Stimulated activated CD4-positive, alpha-beta T cell treated with anti-CD3 and anti-CD28 coated beads, Interleukin-12 subunit alpha, Interleukin-12 subunit beta, amount 100 ng/mL, for 48 hours (primary cell): Measurements from ENCODE around the gene BEST1.
"Not testable (repeated sequence)": the region's sequence is repeated elsewhere in the genome, so short reads cannot be mapped to it uniquely, and the experiment has no call there.

Experiments
- DNase-seq, 3 donors: peaks; one replicate each; pipeline ENCODE4 v3.0.0-alpha.2; 2020; ENCODE audit warnings: low read depth in 2 of 3, low spot score in 1 of 3

Gene BEST1

GRCh38 chr11:61947486-61948210, 2.5 kb upstream of the BEST1 start:
- DNase-seq, result peak; percentile 55 to 61 (median 60)

- DNase-seq, result no peak
Measured at GRCh38 chr11:61948505-61948904, 1.6 kb upstream of the BEST1 start.

GRCh38 chr11:61949169-61950034, 749 bp upstream of the BEST1 start:
- DNase-seq, result no peak

- no peak for DNase-seq
Measured at GRCh38 chr11:61951484-61952135, 1.5 kb downstream of the BEST1 start.

GRCh38 chr11:61952882-61953281, 2.7 kb downstream of the BEST1 start:
- no peak for DNase-seq

- DNase-seq, result not testable (repeated sequence)
Measured at GRCh38 chr11:61953632-61954031, 3.5 kb downstream of the BEST1 start.

- DNase-seq, result no peak
Measured at GRCh38 chr11:61954106-61954850, 4.1 kb downstream of the BEST1 start.

- DNase-seq, result no peak
Measured at GRCh38 chr11:61954851-61955421, 4.8 kb downstream of the BEST1 start.

- DNase-seq, result no peak
Measured at GRCh38 chr11:61955422-61956135, 5.4 kb downstream of the BEST1 start.

- no peak for DNase-seq
Measured at GRCh38 chr11:61956191-61957020, 6.3 kb downstream of the BEST1 start.

- DNase-seq, result no peak
Measured at GRCh38 chr11:61957021-61957770, 7.0 kb downstream of the BEST1 start.

- no peak for DNase-seq
Measured at GRCh38 chr11:61958590-61958989, 8.4 kb downstream of the BEST1 start.

GRCh38 chr11:61959114-61959513, 9.0 kb downstream of the BEST1 start:
- DNase-seq, result no peak

- no peak for DNase-seq
Measured at GRCh38 chr11:61959678-61960077, 9.5 kb downstream of the BEST1 start.

GRCh38 chr11:61960532-61960931, 10.4 kb downstream of the BEST1 start:
- no peak for DNase-seq

GRCh38 chr11:61961570-61962212, 11.5 kb downstream of the BEST1 start:
- DNase-seq, result no peak

GRCh38 chr11:61962213-61963015, 12.3 kb downstream of the BEST1 start:
- no peak for DNase-seq

GRCh38 chr11:61963016-61963281, 12.8 kb downstream of the BEST1 start:
- no peak for DNase-seq
